SK-N-SH treated with all-trans-retinoic acid at 6 μM for 48 hours (cell line): ENCODE data around the gene TGFBR3.

Source experiments
- GLIS3 ChIP-seq: fragments of 250-450 bp; sonication (Bioruptor Pico); IDR thresholded peaks from 2 replicates; pipeline ENCODE4 v1.5.0; 2020; ENCODE audit warnings: mild to moderate bottlenecking, moderate library complexity
- TF ChIP-seq, protein P1 (sequence below): fragments of 250-450 bp; sonication (Bioruptor Pico); IDR thresholded peaks from 2 replicates; pipeline ENCODE4 v1.8.0; 2020; ENCODE audit warnings: mild to moderate bottlenecking, moderate library complexity, borderline replicate concordance
- TF ChIP-seq, protein P2 (sequence below): fragments of 250-450 bp; sonication (Bioruptor Pico); IDR thresholded peaks from 2 replicates; pipeline ENCODE4 v1.5.1; 2020; ENCODE audit warnings: low read depth, mild to moderate bottlenecking, moderate library complexity

DNA sequence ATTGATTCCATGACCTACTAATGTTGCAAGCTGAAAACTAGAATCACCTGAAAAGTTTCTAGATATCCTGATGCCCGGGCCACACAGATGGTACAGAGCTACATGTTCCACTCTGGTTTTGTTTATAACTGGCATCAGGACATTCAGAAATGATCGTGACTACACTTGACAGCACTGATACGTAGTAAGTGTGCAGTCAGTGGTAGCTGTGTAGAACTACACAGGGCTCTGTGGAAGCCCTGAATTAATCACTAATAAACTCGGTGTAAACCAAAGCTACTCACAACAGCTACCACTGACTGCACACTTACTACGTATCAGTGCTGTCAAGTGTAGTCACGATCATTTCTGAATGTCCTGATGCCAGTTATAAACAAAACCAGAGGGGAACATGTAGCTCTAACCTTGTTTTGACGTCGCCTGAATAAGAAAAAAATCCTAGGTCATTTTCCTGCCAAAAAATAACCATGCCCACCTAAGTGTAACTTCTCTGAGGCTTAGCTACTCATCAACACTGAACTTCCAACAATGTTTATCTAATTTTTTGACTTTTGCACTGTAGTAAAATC is 149.7 kb downstream of the TGFBR3 start:
- TF ChIP-seq, protein P1, sequence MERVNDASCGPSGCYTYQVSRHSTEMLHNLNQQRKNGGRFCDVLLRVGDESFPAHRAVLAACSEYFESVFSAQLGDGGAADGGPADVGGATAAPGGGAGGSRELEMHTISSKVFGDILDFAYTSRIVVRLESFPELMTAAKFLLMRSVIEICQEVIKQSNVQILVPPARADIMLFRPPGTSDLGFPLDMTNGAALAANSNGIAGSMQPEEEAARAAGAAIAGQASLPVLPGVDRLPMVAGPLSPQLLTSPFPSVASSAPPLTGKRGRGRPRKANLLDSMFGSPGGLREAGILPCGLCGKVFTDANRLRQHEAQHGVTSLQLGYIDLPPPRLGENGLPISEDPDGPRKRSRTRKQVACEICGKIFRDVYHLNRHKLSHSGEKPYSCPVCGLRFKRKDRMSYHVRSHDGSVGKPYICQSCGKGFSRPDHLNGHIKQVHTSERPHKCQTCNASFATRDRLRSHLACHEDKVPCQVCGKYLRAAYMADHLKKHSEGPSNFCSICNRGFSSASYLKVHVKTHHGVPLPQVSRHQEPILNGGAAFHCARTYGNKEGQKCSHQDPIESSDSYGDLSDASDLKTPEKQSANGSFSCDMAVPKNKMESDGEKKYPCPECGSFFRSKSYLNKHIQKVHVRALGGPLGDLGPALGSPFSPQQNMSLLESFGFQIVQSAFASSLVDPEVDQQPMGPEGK (CRISPR knock-in tag), result no peak
- TF ChIP-seq, protein P2, sequence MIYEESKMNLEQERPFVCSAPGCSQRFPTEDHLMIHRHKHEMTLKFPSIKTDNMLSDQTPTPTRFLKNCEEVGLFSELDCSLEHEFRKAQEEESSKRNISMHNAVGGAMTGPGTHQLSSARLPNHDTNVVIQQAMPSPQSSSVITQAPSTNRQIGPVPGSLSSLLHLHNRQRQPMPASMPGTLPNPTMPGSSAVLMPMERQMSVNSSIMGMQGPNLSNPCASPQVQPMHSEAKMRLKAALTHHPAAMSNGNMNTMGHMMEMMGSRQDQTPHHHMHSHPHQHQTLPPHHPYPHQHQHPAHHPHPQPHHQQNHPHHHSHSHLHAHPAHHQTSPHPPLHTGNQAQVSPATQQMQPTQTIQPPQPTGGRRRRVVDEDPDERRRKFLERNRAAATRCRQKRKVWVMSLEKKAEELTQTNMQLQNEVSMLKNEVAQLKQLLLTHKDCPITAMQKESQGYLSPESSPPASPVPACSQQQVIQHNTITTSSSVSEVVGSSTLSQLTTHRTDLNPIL, result no peak
- no peak for TF ChIP-seq GLIS3
